ENCODE results near the gene ZNRF3. TPM values are rescaled to one million over a fixed set of nuclear protein-coding genes. Genes with fewer than 3 reads are reported as not detected.

ZNRF3 gene
- polyA plus RNA-seq, 1 experiment = 1.4 TPM

DNA sequence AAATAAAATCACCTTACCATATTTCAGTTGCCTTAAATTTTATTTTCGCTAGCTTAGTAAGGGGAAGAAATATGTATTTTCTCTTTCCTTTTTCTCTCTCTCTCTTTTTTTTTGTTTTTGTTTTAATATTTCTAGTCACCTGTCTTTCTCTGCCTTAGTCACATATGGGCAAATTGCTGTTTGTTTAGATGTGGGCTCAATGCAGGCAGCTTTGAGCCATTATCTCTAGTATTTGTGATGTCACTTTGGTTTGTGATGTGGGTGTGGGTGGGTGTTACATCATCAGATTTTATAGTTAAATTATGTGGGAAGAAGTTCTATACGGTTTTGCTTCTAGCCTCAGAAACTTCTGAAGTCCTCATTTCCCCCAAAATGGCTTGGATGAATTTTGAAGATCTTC lies 178.4 kb downstream of the ZNRF3 start, which contains the start of gene C22orf31:
TSS of gene C22orf31 (minus strand) at position 59 of the 400 bp plus-strand sequence. CDS start at position 20, 39 bp downstream.
- Histone ChIP-seq H3K27ac (ENCODE audit: low read depth, low read length) (no peak within 1 kb of the TSS), H3K4me3 (ENCODE audit: low read depth, low read length) (no peak within 1 kb of the TSS), H3K27me3 (ENCODE audit: control insufficient read depth, insufficient read depth, low read length) (peaks cover 9% of the 10 kb centered on the region), H3K9me3 (ENCODE audit: control insufficient read depth, insufficient read depth, low read length) (no peaks in the 10 kb centered on the region)
- ChIA-PET POLR2A (no interaction called here), CTCF (interaction anchor here (1.4 kb wide), 1 partner anchor 21 kb away, joined by 3 read pairs; no protein-coding TSS in a partner anchor)
- DNase-seq (ENCODE audit: low read depth, low spot score) = no peak
- TF ChIP-seq, protein P1, sequence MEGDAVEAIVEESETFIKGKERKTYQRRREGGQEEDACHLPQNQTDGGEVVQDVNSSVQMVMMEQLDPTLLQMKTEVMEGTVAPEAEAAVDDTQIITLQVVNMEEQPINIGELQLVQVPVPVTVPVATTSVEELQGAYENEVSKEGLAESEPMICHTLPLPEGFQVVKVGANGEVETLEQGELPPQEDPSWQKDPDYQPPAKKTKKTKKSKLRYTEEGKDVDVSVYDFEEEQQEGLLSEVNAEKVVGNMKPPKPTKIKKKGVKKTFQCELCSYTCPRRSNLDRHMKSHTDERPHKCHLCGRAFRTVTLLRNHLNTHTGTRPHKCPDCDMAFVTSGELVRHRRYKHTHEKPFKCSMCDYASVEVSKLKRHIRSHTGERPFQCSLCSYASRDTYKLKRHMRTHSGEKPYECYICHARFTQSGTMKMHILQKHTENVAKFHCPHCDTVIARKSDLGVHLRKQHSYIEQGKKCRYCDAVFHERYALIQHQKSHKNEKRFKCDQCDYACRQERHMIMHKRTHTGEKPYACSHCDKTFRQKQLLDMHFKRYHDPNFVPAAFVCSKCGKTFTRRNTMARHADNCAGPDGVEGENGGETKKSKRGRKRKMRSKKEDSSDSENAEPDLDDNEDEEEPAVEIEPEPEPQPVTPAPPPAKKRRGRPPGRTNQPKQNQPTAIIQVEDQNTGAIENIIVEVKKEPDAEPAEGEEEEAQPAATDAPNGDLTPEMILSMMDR (IDR thresholded peaks at IDR 0.05; ENCODE audit: low read depth, low read length) = no peak

DNA sequence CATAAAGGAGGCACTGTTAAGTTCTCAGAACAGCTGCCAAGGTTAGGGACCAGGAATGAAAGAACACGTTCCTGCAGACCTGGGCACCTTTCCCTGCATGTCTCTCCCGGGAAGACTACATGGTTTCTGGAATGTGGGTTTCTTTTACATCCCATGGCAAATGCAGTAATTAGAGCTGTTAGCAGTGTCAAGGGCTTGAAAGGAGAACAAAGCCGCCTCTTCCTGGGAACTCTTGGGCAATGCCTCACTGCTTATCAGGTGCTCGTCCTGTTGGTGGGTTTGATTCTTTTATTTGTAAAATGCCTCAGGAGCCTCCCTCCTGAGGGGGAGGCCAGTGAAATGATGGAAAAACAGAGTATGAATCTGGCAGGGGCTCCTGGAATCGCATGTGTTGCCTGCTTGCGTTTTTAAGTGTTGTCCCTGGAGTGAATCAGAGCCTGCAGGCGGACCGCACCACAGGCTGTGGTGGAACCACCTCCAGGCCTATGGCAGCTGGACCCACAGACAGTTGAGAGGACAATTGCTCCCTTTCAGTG lies 179.0 kb downstream of the ZNRF3 start:
- CTCF ChIA-PET = interaction anchor here (1.4 kb wide), 1 partner anchor 22 kb away, joined by 3 read pairs; no protein-coding TSS in a partner anchor
- TF ChIP-seq, protein P1 (IDR thresholded peaks at IDR 0.05; ENCODE audit: low read depth, low read length) = no peak
- Histone ChIP-seq H3K4me3 (ENCODE audit: low read depth, low read length) (no peak overlapping the region), H3K9me3 (ENCODE audit: control insufficient read depth, insufficient read depth, low read length) (no peaks in the 10 kb centered on the region), H3K27me3 (ENCODE audit: control insufficient read depth, insufficient read depth, low read length) (peaks cover 9% of the 10 kb centered on the region), H3K27ac (ENCODE audit: low read depth, low read length) (no peak overlapping the region)
- POLR2A ChIA-PET = no interaction called here
- no peak for DNase-seq (ENCODE audit: low read depth, low spot score)

DNA sequence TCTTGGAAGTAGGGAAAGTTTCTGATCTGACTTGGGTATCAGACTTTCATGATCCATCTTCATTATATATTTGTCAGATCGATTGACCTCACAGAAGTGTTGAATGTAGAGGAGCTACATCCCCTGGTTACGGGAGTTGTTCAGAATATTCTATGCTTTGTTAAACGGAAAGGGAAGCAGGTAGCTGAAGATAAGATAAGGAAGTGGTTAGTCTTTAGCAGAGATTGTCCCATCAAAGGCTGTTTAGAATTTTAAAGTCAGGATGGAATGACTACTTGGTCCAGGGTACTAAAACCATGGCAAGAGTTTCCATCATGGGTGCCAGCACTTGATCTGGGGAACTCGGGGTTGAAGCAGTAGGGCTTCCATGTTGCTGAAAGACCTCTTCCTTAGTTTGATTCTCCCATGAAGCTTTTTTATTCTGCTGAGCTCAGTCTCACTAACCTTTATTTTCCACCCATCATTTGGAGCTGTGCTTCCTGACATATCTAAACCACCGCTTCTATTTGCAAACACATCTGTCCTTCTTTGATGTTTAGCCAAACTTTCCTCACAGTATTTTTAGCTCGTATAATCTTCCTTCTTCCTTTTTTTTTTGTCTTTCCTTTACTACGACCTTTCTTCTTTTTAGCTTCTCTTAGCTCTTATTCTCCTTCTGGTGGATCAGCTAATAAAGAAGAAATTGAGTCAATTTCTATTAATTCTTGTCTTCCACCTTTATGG lies 182.3 kb downstream of the ZNRF3 start:
- ChIA-PET POLR2A (interaction anchor here (0.6 kb wide), 1 partner anchor 14 kb away, joined by 3 read pairs; no protein-coding TSS in a partner anchor), CTCF (interaction anchor here (0.5 to 1.3 kb wide), 6 partner anchors 10 to 236 kb away, joined by 3 to 4 read pairs (median 3); no protein-coding TSS in a partner anchor)
- TF ChIP-seq, protein P1 (IDR thresholded peaks at IDR 0.05; ENCODE audit: low read depth, low read length) = no peak
- DNase-seq (ENCODE audit: low read depth, low spot score) = no peak
- Histone ChIP-seq H3K4me3 (ENCODE audit: low read depth, low read length) (no peak overlapping the region), H3K27ac (ENCODE audit: low read depth, low read length) (no peak overlapping the region), H3K9me3 (ENCODE audit: control insufficient read depth, insufficient read depth, low read length) (no peaks in the 10 kb centered on the region), H3K27me3 (ENCODE audit: control insufficient read depth, insufficient read depth, low read length) (peaks cover 16% of the 10 kb centered on the region)

DNA sequence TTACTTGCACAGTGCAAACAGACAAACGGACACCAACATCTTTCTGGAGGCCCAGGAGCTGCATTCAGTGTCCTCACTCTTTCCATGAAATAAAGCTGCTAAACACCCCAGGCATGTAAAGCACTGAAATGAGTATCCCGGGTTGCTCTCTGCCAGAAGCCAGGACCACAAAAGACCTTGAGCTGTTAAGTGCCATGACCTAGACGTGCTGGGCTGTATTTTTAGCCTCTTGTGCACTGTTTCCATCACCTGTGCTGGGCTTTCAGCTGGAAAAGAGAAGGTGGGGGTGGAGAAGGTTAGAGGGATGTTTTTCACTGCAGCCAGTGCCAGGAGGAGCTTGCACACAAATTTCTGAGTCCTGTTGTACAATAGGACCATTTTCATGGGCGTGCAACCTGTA lies 186.1 kb downstream of the ZNRF3 start:
- no peak overlapping the region for H3K4me3 ChIP-seq (ENCODE audit: low read depth, low read length)
- peaks cover 9% of the 10 kb centered on the region; the same call in 1 of the 2 replicates for H3K9me3 ChIP-seq (ENCODE audit: control insufficient read depth, insufficient read depth, low read length)
- ChIA-PET CTCF (no interaction called here), POLR2A (no interaction called here)
- DNase-seq (ENCODE audit: low read depth, low spot score) = no peak
- H3K27me3 ChIP-seq (ENCODE audit: control insufficient read depth, insufficient read depth, low read length) = peaks cover 22% of the 10 kb centered on the region
- TF ChIP-seq, protein P1 (IDR thresholded peaks at IDR 0.05; ENCODE audit: low read depth, low read length) = no peak
- H3K27ac ChIP-seq (ENCODE audit: low read depth, low read length) = no peak overlapping the region

DNA sequence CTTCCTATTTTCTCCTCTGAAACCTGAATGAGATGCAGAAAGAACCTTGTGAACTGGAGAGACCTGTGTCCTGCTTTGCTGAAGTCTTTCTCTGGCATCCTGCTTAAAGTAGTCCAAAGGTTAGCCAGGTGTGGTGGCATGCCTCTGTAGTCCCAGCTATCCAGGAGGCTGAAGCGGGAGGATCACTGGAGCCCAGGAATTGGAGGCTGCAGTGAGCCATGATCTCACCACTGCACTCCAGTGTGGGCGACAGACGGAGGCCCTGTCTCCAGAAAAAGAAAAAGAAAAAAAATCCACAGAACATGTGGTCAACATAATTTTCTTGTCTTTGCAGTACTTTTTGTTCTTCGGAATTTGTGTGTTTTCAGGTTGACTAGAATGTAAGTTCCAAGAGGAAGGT lies 187.1 kb downstream of the ZNRF3 start:
- Histone ChIP-seq H3K4me3 (ENCODE audit: low read depth, low read length) (no peak overlapping the region), H3K27ac (ENCODE audit: low read depth, low read length) (no peak overlapping the region), H3K9me3 (ENCODE audit: control insufficient read depth, insufficient read depth, low read length) (peaks cover 9% of the 10 kb centered on the region; the same call in 1 of the 2 replicates), H3K27me3 (ENCODE audit: control insufficient read depth, insufficient read depth, low read length) (peaks cover 23% of the 10 kb centered on the region)
- TF ChIP-seq, protein P1 (IDR thresholded peaks at IDR 0.05; ENCODE audit: low read depth, low read length) = no peak
- POLR2A ChIA-PET = no interaction called here
- DNase-seq (ENCODE audit: low read depth, low spot score) = no peak
- CTCF ChIA-PET = interaction anchor here (0.6 kb wide), 1 partner anchor 462 kb away, joined by 4 read pairs; no protein-coding TSS in a partner anchor
